ENCODE measurements around the gene RHOBTB3.
A peak's percentile ranks its signal among the peaks of the same experiment; 100 is the strongest.
"Not testable (repeated sequence)": the region's sequence is repeated elsewhere in the genome, so short reads cannot be mapped to it uniquely, and the experiment has no call there.

Gene RHOBTB3, protein sequence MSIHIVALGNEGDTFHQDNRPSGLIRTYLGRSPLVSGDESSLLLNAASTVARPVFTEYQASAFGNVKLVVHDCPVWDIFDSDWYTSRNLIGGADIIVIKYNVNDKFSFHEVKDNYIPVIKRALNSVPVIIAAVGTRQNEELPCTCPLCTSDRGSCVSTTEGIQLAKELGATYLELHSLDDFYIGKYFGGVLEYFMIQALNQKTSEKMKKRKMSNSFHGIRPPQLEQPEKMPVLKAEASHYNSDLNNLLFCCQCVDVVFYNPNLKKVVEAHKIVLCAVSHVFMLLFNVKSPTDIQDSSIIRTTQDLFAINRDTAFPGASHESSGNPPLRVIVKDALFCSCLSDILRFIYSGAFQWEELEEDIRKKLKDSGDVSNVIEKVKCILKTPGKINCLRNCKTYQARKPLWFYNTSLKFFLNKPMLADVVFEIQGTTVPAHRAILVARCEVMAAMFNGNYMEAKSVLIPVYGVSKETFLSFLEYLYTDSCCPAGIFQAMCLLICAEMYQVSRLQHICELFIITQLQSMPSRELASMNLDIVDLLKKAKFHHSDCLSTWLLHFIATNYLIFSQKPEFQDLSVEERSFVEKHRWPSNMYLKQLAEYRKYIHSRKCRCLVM

DNA sequence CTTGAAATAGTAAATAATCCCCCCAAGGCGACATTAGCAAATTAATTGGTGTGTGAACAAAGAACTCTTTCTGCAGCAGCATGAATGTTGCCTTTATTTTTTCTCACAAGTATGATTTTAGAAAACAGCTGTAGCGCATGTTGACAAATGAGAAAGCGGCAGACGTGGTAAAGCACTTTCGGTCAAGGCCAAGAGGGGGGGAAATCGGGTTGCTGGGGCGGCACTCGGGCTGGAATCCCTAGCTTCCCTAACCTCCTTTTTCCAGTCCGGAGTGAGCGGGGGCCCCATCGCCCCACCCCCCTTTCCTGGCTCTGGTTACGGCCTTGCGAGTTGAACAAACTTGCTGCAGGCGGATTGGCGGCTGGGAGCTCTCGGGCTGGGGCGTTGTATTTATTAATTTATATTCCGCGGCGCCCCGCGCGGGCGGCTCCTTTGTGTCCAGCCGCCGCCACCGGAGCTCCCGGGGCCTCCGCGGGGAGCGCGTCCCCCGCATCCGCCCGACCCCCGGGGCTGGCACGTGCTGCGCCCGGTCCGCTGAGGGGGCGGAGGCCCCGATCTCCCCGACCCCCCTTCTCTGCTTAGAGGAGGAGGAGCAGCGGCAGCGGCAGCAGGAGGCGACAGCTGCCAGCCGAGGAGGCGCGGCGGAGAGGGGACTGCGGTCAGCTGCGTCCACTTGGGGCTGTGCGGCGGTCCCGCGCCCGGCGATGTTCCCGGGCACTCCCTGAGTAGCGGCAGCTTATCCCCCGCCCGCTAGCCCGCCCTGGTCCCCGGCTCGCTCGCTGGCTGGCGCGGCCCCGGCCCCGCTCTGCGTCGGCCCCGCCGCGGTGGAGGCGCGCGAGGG, at the start of gene RHOBTB3:
TSS of gene RHOBTB3 (plus strand) at position 607 of the 841 bp plus-strand sequence. CDS start 347 bp downstream, outside the sequence.
- DNase-seq (ENCODE audit: low read depth in 2 of 2), result peak in 1 of 2 donors; percentile 46

DNA sequence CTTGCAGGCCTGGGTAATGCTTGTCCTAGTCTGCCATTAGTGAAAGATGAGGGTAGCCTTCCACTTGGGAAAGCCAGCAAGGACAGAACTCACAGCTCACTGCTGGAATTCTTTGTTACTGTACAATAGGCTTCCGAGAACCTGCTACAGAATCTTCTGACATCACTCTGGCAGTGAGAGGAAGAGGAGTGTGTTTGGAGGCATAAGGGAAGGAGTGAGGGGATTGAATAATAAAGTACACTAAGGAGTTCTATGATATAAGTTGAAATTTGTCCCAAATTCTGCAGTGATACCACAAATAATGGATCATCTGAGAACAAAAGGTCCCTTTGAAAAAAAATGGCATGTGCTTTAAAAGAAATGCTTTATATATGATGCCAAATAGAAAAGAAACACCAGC, 48.2 kb upstream of the RHOBTB3 start, which contains the start of gene SPATA9:
TSS of gene SPATA9 (minus strand) at position 101 of the 400 bp plus-strand sequence. CDS start 137 bp downstream, outside the sequence.
- no peak for DNase-seq (ENCODE audit: low read depth in 2 of 2)

DNA sequence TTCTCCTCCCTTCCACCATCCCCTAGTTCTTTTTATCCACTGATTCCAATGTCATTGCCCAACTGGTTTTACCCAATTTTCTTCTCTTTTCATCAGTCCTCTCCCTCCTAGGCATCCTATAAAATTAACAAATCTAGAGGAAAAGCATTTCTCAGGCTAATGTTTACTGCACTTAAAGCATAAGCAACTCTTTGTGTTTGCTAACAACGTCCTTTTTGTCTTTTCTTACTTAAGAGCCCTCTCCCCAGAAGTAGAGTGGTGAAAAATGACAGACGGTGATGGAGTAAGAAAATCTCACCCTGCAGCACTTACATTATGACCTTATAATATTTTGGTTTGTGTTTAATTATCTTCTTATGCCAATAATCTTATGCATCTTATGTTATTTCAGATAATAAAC, 46.8 kb upstream of the RHOBTB3 start:
- DNase-seq (ENCODE audit: low read depth in 2 of 2), result no peak

DNA sequence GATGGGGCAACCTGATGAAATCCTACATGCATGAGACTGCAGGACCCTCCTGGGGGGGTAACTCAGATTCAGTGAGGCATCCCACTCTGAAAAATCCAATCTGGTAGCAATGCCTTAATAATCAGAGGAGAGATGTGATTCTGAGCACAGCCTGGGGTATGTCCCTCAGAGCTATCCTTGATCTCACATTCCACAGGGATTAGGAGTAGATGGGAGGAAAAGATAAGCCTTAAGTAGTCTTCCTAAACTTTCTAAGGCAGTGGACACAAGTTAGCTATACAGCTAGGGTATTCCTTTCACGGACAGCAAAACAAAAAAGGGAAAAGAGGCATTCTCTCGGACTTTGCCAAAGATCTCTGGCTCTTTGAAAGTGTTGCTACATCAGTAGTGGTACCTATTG, 44.5 kb upstream of the RHOBTB3 start:
- no peak for DNase-seq (ENCODE audit: low read depth in 2 of 2)

DNA sequence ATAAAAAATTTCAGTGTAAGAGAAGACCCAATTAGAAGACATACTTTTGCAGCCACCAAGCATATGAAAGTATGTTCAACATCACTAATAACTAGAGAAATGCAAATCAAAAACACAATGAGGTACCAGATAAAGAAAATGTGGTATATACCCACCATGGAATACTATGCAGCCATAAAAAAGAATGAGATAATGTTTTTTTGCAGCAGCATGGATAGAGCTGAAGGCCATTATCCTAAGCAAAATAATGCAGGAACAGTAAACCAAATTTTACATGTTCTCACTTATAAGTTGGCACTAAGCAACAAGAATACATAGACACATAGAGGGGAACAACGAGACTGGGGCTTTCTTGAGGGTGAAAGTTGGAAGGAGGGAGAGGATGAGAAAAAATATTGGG, 41.5 kb upstream of the RHOBTB3 start:
- no peak for DNase-seq (ENCODE audit: low read depth in 2 of 2)

DNA sequence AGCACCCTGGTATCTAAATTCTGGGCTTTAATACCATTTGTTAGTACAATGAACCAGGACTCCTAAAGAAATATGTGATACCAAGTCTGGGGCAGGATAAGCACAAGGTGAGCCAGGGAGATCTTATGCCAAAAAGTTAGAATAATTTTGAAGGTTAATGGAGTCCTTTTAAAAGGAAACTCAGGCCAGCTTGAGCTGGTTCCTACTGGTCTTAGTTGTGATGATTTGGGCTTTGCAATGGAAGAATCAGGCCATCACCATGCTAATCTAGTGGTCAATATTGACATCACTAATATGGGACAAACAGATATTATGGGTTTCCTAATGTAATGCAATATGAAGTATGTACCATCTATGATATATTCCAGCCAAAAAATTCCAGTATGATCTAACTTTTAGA, 40.8 kb upstream of the RHOBTB3 start:
- no peak for DNase-seq (ENCODE audit: low read depth in 2 of 2)

DNA sequence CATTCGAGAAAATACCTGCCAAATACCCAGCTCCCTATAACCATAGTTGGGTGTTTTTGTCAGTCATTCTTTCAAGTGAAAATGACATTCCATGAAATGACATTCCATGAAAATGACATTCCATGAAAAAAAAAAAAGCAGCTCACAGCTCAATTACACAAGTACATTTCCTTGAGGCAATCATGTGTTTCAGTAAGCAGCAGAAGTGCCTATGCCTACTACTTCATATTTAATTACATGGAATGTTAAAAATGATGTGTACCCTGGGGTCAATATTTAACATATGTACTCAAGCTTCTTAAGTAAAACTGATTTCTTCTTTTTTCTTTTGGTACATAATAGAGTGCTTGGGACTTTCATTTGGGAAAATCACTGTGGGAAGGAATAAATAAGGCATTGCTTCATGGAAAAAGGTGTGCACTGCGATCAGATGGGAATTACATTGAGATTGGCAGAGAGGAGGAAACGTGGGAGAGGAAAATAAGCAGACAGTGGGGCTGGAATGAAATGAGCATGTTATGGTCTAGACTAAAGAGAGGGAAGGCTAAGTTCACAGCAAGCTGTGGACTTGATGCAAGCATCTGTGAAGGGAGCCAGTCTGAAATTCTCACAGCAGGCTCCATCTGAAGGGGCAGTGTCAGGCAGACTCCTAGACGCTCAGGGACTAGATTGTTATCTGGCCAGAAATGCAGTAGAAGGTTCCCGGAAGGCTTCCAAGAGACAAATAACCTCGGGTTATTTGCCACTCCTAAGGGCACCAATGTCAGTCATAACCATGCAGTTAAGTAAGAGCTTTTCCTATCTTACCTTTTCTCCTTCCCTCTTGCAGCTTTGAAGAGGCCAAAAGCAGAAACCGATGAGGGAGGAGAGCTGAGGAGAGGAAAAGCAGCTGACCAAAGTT, 33.1 kb upstream of the RHOBTB3 start:
- no peak for DNase-seq (ENCODE audit: low read depth in 2 of 2)

DNA sequence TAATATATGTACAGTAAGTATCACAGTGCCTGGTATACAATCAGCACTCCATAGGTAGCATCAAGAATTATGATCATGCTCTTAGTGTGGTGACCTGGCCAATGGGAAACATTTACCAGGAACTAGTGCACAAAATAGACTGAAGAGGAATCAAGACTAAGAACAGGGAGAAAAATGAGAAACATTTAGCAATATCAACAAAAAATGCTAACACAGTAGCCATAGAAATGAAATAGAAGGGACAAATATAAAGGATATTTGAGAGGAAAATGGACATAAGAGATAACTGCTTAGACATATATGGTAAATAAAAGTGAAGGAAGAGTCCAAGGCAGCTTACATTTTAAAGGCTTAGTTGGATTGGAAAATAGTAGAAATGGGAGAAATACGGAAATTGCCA, 31.8 kb upstream of the RHOBTB3 start:
- no peak for DNase-seq (ENCODE audit: low read depth in 2 of 2)

DNA sequence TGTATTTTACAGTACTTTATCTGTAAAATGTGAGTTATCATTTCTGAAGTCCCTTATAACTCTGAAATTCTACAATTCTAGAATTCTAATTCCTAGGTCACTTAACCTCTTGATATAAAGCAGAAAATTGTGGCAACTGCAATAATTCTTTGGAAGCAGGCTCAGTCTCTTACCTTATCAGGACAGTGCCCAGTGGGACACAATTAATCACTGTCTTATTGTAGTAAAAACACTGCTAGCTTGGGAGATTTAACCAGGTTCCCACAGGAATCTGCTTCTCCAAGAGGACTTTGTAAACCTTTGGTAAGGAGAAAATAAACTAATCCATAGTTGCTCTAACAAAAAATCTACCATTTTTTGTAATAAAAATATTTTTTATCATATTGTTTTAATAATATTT, 30.1 kb upstream of the RHOBTB3 start:
- no peak for DNase-seq (ENCODE audit: low read depth in 2 of 2)

DNA sequence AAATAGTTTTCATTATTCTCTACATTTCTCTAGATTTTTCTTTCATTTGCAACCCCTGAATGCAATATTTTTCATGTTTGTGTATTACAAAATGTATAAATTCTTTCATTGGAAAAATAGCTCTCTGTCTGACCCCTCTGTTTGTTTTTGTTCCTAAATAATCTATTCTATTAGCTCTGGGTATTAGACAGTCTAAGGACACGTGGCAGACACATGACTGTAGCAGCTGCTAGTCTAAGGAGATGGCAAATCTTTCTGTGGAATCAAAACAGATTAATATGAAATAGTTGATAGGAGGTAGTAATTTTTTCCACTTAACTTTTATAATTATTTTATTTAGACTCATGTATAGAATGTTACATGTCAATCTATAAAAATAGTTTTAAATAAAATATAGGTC, 27.0 kb upstream of the RHOBTB3 start:
- no peak for DNase-seq (ENCODE audit: low read depth in 2 of 2)

DNA sequence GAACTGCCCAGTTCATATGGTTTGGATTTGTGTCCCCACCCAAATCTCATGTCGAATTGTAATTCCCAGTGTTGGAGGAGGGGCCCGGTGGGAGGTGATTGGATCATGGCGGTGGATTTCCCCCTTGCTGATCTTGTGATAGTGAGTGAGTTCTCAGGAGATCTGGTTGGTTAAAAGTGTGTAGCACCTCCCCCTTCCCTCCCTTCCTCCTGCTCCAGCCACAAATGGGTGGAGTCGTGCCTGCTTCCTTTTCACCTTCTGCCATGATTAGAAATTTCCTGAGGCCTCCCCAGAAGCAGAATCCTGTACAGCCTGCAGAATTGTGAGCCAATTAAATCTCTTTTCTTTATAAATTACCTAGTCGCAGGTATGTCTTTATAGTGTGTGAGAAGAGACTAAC, 24.9 kb upstream of the RHOBTB3 start:
- not testable (repeated sequence) for DNase-seq (ENCODE audit: low read depth in 2 of 2)

DNA sequence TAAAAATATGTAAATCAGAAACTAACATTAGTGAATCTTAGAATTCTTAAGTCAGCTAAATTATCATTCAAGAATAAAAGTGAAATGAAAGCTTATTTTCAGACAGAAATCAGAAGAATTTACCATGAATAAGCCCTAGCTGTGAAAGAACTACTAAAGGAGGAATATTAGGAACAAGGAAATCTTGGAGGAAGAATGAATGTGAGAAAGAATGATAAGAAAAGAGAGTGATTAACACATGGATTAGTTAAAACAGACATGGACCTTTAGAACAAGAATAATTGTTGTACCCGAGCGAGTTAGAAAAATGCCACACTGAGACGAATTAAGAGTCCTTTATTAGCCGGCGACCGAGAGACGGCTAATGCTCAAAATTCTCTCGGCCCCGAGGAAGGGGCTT, 24.1 kb upstream of the RHOBTB3 start:
- DNase-seq (ENCODE audit: low read depth in 2 of 2), result no peak

DNA sequence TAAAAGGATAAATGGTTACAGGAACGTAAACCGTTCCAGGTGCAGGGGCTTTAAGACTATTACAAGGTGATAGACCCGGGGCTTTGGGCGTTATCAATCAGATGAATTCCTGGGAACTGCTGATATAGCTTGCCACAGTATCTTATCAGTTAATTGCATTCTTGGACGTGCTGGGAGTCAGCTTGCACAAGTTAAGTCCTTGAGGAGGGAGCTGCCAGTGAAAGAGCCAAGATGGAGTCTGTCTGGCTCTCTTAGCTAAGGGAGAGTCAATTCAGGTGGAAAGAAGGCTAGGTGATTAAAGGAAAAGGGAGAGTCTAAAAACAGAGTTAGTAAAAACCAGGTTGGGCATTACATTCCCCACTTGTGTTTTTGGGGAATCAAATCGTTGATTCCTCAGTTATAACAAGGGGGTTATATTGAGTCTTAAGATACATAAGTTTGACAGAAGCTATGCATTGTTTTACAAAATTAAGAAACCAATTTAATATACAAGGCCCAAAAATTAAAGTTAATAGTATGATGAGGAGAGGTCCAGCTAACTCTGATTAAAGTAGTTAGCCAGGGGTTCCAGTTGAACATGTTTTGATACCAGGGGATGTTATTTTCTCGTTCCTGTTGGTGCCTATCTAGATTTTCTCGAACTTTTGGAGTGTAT, 23.5 kb upstream of the RHOBTB3 start:
- not testable (repeated sequence) for DNase-seq (ENCODE audit: low read depth in 2 of 2)

DNA sequence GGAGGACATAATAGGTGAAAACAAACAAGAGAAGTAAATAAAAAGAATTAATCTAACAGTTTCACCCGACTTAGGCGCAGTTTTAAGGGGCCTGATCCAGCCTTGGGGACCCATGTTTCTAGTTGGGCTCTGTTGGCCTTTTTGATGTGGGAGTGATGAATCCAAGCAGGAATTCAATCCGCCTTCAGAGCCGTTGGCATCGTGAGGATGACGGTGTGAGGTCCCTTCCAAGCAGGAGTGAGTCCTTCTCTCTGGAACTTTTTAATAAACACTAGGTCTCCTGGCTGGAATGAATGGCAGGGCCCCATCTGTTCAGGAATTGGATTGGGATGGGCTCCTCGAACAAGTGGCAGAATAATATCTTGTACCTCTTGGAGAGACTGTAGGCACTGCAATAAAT, 22.3 kb upstream of the RHOBTB3 start:
- DNase-seq (ENCODE audit: low read depth in 2 of 2), result no peak

DNA sequence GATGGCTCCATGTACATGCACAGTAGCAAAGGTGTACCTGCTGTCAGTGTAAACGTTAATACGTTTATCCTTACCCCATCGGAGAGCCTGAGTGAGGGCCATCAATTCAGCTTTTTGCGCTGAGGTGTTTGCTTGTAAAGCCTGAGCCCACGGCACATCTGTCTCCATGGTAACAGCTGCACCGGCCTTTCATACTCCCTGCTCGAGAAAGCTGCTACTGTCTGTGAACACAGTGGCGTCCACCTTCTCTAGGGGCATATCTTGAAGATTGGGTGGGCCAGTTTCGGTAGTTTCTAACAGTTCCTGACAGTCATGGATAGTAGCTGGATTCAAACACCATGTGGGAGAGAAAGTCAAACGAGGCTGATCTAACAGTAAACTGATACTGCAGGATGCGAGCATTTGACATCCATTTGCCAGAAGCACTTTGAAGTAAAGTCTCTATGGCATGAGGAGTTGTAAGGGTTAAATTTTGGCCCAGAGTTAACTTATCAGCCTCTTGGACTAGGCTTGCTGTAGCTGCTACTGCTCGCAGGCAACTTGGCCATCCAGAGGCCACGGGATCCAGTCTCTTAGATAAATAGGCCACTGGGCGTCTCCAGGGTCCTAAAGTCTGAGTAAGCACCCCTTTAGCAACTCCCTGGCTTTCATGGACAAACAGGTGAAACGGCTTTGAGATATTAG, 21.0 kb upstream of the RHOBTB3 start:
- DNase-seq (ENCODE audit: low read depth in 2 of 2), result no peak

DNA sequence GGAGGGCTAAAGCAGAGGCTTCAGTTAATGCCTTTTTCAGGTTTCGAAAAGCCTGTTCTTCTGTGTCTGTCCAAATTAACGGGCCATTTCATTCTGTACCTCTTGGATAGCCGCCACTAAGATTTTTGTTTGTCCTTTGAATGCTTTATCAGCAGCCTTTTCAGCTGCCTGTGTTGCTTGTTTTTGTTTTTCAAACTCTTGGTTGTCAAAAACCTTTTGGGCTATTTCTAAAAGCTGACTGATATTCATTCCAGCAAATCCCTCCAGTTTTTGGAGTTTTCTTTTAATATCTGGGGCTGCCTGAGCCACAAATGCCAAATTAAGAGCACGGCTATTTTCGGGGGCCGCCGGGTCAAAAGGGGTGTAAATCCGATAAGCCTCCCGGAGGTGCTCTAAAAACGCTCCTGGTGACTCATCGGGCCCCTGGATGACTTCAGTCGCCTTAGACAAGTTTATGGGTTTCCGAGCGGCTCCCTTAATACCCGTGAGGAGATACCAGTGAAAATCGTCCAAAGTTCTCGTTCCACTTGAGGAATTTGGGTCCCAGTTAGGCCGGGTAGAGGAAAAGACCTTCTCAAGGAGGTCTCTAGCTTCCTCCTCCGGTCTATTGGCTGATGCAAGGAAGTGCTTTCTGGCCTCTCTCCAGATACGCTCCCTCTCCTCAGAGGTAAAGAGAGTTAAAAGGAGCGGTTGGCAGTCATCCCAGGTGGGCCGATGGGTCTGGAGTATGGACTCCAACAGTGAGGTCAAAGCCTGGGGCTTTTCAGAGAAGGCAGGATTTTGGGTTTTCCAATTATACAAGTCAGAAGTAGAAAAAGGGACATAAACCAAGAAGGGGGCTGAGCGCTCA, 20.3 kb upstream of the RHOBTB3 start:
- not testable (repeated sequence) for DNase-seq (ENCODE audit: low read depth in 2 of 2)

DNA sequence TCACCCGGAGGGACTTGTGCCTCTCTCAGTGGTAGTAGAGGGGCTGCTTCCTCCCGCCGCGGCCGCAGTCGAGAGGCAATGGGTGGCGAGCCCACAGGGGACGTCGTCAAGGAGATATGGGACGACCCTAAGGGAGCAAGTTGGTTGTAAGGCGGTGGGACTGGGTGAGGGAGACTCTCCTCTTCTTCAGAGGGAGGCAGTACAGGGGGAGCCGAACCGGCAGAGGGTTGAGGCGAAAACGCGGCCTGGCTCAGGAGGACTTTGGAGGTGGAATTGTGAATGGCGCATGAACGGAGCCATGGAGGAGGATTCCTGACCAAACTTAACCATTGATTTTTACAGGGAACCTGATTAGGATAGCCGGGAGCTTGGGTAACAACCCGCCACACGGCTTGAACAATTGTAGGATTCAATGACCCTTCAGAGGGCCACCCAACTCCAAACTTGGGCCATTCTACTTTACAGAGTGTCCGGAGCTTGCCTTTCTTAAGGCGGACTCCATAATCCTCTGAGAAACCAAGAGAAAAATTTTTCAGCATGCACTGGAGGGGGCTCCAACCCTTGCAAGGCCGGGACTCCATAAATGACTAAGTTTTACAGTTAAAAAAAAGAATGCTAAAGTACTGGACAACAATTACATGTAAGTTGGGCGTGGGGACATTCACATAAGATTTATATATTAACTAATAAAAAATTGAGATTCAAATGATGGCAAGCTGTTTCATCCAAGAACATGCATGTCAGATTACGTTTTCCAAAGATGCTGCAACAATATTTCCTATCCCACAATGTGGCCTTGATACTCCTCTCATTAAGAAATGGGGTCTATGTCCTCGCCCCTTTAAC, 19.4 kb upstream of the RHOBTB3 start:
- DNase-seq (ENCODE audit: low read depth in 2 of 2), result no peak

DNA sequence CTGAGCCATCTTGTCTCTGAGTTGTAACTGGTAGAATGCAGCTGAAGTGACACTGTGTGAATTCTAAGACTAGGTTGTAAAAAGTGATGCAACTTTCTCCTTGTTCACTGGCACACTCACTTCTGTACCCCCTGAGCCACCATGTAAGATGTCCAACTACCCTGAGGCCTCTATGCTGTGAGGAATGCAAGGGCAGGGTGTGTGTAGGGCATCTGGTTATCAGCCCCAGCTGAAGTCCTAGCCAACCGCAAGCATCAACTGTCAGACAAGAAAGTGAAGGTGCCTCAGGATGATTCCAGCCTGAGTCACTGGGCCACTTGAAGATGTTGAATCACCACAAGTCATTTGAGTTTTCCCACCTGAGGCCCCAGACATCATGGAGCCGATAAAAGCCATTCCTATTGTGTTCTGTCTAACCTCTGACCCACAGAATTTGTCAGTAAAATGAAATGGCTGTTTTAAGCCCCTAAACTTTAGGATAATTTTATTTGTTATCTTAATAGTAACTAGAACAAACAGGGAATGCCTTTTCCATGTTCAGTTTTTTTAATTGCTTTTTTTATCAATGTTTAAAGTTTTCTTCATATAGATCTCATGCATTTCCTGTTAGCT, 18.7 kb upstream of the RHOBTB3 start:
- DNase-seq (ENCODE audit: low read depth in 2 of 2), result no peak

Data from stimulated activated CD8-positive, alpha-beta memory T cell treated with anti-CD3 and anti-CD28 coated beads, Interleukin-7, amount 100 ng/mL, for 4 hours (primary cell).